GM23338 (cell line): ENCODE data around the gene RHOBTB3. TPM values are rescaled to one million over a fixed set of nuclear protein-coding genes. Genes with fewer than 3 reads are reported as not detected.

Experiments used
- ATAC-seq: fragments of 200-7000 bp; cut with Tn5 transposase; 3 replicates; pipeline ENCODE4 v1.9.1; 2020
- DNase-seq: peaks from one replicate; pipeline ENCODE4 v3.0.0-alpha.2; 2015; ENCODE audit warnings: low spot score
- H2AFZ ChIP-seq: fragments of 200-600 bp; sonication (generic); 2 replicates; pipeline ENCODE4 v1.8.0; 2016; ENCODE audit warnings: antibody characterized with exemption, mild to moderate bottlenecking, moderate library complexity
- H3F3A ChIP-seq: fragments of 200-600 bp; sonication (generic); replicated peaks from 2 replicates; pipeline ENCODE4 v1.8.0; 2017; ENCODE audit warnings: antibody characterized with exemption, mixed run types, low read depth
- H3K27ac ChIP-seq: fragments of 200-600 bp; sonication (generic); 2 replicates; pipeline ENCODE4 v1.6.1; 2016; ENCODE audit warnings: low read depth
- H3K27me3 ChIP-seq: fragments of 200-600 bp; sonication (generic); 2 replicates; pipeline ENCODE4 v1.8.0; 2016; ENCODE audit warnings: mild to moderate bottlenecking, mixed run types, moderate library complexity; ENCODE audit not compliant: insufficient read depth
- H3K36me3 ChIP-seq: fragments of 200-600 bp; sonication (generic); 2 replicates; pipeline ENCODE4 v1.8.0; 2016; ENCODE audit warnings: mild to moderate bottlenecking; ENCODE audit not compliant: insufficient read depth
- H3K4me1 ChIP-seq: fragments of 200-600 bp; sonication (generic); 2 replicates; pipeline ENCODE4 v1.8.0; 2016; ENCODE audit warnings: mild to moderate bottlenecking, moderate library complexity; ENCODE audit not compliant: insufficient read depth
- H3K4me2 ChIP-seq: fragments of 200-600 bp; sonication (generic); 2 replicates; pipeline ENCODE4 v1.7.1; 2017; ENCODE audit warnings: mixed run types
- H3K4me3 ChIP-seq: fragments of 200-600 bp; sonication (generic); 2 replicates; pipeline ENCODE4 v1.6.1; 2016; ENCODE audit warnings: mixed run types
- H3K79me2 ChIP-seq: fragments of 200-600 bp; sonication (generic); replicated peaks from 2 replicates; pipeline ENCODE4 v1.8.0; 2017; ENCODE audit warnings: mild to moderate bottlenecking; ENCODE audit not compliant: insufficient read depth
- H3K9me2 ChIP-seq: fragments of 200-600 bp; sonication (generic); 2 replicates; pipeline ENCODE4 v1.8.0; 2017; ENCODE audit not compliant: insufficient read depth
- H4K20me1 ChIP-seq: fragments of 200-600 bp; sonication (generic); replicated peaks from 2 replicates; pipeline ENCODE4 v1.8.0; 2017; ENCODE audit warnings: mild to moderate bottlenecking; ENCODE audit not compliant: insufficient read depth
- H3K27ac Mint-ChIP-seq: 2 replicates; pipeline ENCODE4 v1.8.0; 2020; ENCODE audit warnings: inconsistent platforms, mild to moderate bottlenecking, moderate library complexity, mixed read lengths
- H3K27me3 Mint-ChIP-seq: 3 replicates; pipeline ENCODE4 v1.8.0; 2022; ENCODE audit warnings: low read depth, mild to moderate bottlenecking, moderate library complexity, mixed read lengths, inconsistent platforms; ENCODE audit not compliant: insufficient read depth, poor library complexity
- H3K36me3 Mint-ChIP-seq: 3 replicates; pipeline ENCODE4 v1.8.0; 2021; ENCODE audit warnings: low read depth, mild to moderate bottlenecking, inconsistent platforms, moderate library complexity, mixed read lengths
- H3K4me1 Mint-ChIP-seq: 3 replicates; pipeline ENCODE4 v1.8.0; 2020; ENCODE audit warnings: mild to moderate bottlenecking, inconsistent platforms, mixed read lengths
- H3K4me3 Mint-ChIP-seq: 3 replicates; pipeline ENCODE4 v1.8.0; 2021; ENCODE audit warnings: moderate library complexity, mild to moderate bottlenecking, inconsistent platforms, mixed read lengths
- H3K9me3 Mint-ChIP-seq: 3 replicates; pipeline ENCODE4 v1.8.0; 2020; ENCODE audit warnings: moderate library complexity, mild to moderate bottlenecking, inconsistent platforms, mixed read lengths
- CREB1 ChIP-seq: fragments of 250-450 bp; sonication (Bioruptor Pico); IDR thresholded peaks from 2 replicates; pipeline ENCODE4 v1.5.0; 2020; ENCODE audit warnings: low read depth, mild to moderate bottlenecking, moderate library complexity
- EZH2 ChIP-seq: fragments of 200-600 bp; sonication (generic); IDR thresholded peaks from one replicate; pipeline ENCODE4 v1.8.0; 2017; ENCODE audit warnings: antibody characterized with exemption, mild to moderate bottlenecking, low read depth; ENCODE audit not compliant: unreplicated experiment
- EZH2phosphoT487 ChIP-seq: fragments of 200-600 bp; sonication (generic); IDR thresholded peaks from one replicate; pipeline ENCODE4 v1.8.1; 2018; ENCODE audit warnings: antibody characterized with exemption; ENCODE audit not compliant: unreplicated experiment
- JUNB ChIP-seq: IDR thresholded peaks from one replicate; pipeline ENCODE4 v1.6.1; 2016; ENCODE audit warnings: antibody characterized with exemption; ENCODE audit not compliant: unreplicated experiment
- NANOG ChIP-seq: IDR thresholded peaks from 2 replicates; pipeline ENCODE4 v1.6.1; 2016; ENCODE audit warnings: antibody characterized with exemption, borderline replicate concordance
- POLR2AphosphoS5 ChIP-seq: IDR thresholded peaks from 2 replicates; pipeline ENCODE4 v1.6.1; 2016; ENCODE audit warnings: antibody characterized with exemption, low read depth
- ZNF331 ChIP-seq: fragments of 250-450 bp; sonication (Bioruptor Pico); IDR thresholded peaks from 2 replicates; pipeline ENCODE4 v1.5.0; 2020; ENCODE audit warnings: low read depth, mild to moderate bottlenecking, moderate library complexity
- polyA plus RNA-seq: library from polyadenylated mRNA; unstranded; fragments of >200 nt; fragmentation: Nextera tagmentation; extraction: Ambion mirVana; gene quantifications from 2 replicates; pipeline ENCODE4 v1.2.1, GENCODE V29; 2016
- total RNA-seq: library from RNA; depleted of rRNA; stranded (reverse); fragments of >200 nt; shearing (Covaris generic); gene quantifications from 2 replicates; pipeline ENCODE4 v1.2.3, GENCODE V29; 2014
- TF ChIP-seq, protein P1 (sequence below): IDR thresholded peaks from 2 replicates; pipeline ENCODE4 v1.6.1; 2016; ENCODE audit warnings: antibody characterized with exemption
- TF ChIP-seq, protein P2 (sequence below): IDR thresholded peaks from one replicate; pipeline ENCODE4 v1.6.1; 2018; ENCODE audit warnings: antibody characterized with exemption; ENCODE audit not compliant: unreplicated experiment
- TF ChIP-seq, protein P3 (sequence below), 2 experiments: fragments of 200-600 bp in 1 of 2; sonication (generic) in 1 of 2; conservative IDR thresholded peaks; 2 replicates each; pipeline versions ENCODE4 v1.5.1 to v1.6.1; 2016 to 2017; ENCODE audit warnings: antibody characterized with exemption in 2 of 2, low read depth in 2 of 2, mild to moderate bottlenecking in 2 of 2, moderate library complexity in 1 of 2
- TF ChIP-seq, protein P4 (sequence below): fragments of 250-450 bp; sonication (Bioruptor Pico); IDR thresholded peaks from 2 replicates; pipeline ENCODE4 v1.5.0; 2020; ENCODE audit warnings: mild to moderate bottlenecking, moderate library complexity

RHOBTB3 gene
- total and polyA plus RNA-seq, 2 experiments from 2014 or later: 10.0 to 13.4 TPM

DNA sequence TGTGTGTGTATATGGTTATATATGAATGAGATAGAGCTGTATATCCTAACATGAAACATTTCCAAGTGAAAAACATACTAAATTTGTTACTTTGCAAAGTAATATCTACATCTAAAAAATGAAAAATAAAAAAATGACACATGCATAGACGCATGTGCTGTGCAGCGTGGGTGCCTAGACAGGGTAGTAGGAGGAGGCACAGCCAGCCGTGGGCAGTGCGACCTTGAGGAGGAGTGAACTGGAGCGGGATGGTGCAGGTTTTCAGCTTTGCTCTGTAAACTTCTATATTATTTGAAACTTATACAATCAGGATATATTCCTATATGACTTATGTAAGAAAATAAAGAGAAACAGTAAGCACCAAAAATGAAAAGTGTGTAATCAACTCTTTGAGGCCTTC lies 106.4 kb downstream of the RHOBTB3 start (continued):
- TF ChIP-seq, protein P1, sequence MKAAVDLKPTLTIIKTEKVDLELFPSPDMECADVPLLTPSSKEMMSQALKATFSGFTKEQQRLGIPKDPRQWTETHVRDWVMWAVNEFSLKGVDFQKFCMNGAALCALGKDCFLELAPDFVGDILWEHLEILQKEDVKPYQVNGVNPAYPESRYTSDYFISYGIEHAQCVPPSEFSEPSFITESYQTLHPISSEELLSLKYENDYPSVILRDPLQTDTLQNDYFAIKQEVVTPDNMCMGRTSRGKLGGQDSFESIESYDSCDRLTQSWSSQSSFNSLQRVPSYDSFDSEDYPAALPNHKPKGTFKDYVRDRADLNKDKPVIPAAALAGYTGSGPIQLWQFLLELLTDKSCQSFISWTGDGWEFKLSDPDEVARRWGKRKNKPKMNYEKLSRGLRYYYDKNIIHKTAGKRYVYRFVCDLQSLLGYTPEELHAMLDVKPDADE: no peak
- TF ChIP-seq JUNB (no peak), CREB1 (no peak), NANOG (no peak), EZH2 (no peak)
- TF ChIP-seq, protein P2, sequence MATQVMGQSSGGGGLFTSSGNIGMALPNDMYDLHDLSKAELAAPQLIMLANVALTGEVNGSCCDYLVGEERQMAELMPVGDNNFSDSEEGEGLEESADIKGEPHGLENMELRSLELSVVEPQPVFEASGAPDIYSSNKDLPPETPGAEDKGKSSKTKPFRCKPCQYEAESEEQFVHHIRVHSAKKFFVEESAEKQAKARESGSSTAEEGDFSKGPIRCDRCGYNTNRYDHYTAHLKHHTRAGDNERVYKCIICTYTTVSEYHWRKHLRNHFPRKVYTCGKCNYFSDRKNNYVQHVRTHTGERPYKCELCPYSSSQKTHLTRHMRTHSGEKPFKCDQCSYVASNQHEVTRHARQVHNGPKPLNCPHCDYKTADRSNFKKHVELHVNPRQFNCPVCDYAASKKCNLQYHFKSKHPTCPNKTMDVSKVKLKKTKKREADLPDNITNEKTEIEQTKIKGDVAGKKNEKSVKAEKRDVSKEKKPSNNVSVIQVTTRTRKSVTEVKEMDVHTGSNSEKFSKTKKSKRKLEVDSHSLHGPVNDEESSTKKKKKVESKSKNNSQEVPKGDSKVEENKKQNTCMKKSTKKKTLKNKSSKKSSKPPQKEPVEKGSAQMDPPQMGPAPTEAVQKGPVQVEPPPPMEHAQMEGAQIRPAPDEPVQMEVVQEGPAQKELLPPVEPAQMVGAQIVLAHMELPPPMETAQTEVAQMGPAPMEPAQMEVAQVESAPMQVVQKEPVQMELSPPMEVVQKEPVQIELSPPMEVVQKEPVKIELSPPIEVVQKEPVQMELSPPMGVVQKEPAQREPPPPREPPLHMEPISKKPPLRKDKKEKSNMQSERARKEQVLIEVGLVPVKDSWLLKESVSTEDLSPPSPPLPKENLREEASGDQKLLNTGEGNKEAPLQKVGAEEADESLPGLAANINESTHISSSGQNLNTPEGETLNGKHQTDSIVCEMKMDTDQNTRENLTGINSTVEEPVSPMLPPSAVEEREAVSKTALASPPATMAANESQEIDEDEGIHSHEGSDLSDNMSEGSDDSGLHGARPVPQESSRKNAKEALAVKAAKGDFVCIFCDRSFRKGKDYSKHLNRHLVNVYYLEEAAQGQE: no peak

DNA sequence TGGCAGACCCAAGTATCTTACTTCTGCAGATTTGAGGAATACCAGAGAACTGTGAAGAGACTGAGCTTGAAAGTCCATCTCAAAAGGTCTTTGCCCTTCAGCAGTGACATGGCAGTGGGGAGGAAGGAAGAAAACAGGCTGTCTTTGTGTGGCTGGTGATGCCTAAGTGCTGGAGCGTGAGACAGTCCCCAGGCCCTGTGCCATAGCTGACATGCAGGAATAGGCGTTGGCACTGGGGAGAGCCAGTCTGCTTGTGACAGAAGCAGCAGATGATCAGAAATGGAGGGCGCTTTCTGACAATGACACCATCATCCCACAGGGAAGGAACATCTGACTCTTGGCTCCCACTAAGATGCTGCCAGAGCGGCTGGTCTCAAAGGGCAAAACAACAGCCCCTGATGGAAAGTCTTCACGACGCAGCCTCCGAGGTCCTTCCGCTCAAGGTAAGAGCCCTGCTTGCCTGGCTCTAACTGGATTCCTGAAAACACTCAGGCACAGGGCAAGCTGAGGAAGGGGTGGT lies 106.9 kb downstream of the RHOBTB3 start:
- Histone ChIP-seq H3K27me3 (no peaks in the 10 kb centered on the region; the same call in 1 of the 2 replicates), H3K4me2 (no peak overlapping the region), H4K20me1 (no peaks in the 10 kb centered on the region), H3K4me1 (0 out of 2 replicates have a peak, but pooled peaks cover 3% of the 10 kb centered on the region), H3K9me2 (peaks cover 8% of the 10 kb centered on the region; the same call in 1 of the 2 replicates), H3K4me3 (no peak overlapping the region), H3K79me2 (no peaks in the 10 kb centered on the region), H2AFZ (no peak overlapping the region), H3K27ac (no peak overlapping the region), H3K36me3 (no peaks in the 10 kb centered on the region), H3F3A (no peaks in the 10 kb centered on the region)
- ATAC-seq (no peak), DNase-seq (no peak)
- Mint-ChIP-seq H3K4me3 (no peak overlapping the region), H3K9me3 (no peaks in the 10 kb centered on the region), H3K27me3 (peaks cover 5% of the 10 kb centered on the region), H3K27ac (no peak overlapping the region), H3K36me3 (no peaks in the 10 kb centered on the region), H3K4me1 (peaks cover 13% of the 10 kb centered on the region)
- TF ChIP-seq, protein P3, sequence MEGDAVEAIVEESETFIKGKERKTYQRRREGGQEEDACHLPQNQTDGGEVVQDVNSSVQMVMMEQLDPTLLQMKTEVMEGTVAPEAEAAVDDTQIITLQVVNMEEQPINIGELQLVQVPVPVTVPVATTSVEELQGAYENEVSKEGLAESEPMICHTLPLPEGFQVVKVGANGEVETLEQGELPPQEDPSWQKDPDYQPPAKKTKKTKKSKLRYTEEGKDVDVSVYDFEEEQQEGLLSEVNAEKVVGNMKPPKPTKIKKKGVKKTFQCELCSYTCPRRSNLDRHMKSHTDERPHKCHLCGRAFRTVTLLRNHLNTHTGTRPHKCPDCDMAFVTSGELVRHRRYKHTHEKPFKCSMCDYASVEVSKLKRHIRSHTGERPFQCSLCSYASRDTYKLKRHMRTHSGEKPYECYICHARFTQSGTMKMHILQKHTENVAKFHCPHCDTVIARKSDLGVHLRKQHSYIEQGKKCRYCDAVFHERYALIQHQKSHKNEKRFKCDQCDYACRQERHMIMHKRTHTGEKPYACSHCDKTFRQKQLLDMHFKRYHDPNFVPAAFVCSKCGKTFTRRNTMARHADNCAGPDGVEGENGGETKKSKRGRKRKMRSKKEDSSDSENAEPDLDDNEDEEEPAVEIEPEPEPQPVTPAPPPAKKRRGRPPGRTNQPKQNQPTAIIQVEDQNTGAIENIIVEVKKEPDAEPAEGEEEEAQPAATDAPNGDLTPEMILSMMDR (conservative IDR thresholded peaks at IDR 0.05; ENCODE audit: low read depth in 2 of 2): no peak
- TF ChIP-seq NANOG: no peak
- no peak for TF ChIP-seq ZNF331 (CRISPR knock-in tag)
- TF ChIP-seq JUNB: no peak
- TF ChIP-seq, protein P4, sequence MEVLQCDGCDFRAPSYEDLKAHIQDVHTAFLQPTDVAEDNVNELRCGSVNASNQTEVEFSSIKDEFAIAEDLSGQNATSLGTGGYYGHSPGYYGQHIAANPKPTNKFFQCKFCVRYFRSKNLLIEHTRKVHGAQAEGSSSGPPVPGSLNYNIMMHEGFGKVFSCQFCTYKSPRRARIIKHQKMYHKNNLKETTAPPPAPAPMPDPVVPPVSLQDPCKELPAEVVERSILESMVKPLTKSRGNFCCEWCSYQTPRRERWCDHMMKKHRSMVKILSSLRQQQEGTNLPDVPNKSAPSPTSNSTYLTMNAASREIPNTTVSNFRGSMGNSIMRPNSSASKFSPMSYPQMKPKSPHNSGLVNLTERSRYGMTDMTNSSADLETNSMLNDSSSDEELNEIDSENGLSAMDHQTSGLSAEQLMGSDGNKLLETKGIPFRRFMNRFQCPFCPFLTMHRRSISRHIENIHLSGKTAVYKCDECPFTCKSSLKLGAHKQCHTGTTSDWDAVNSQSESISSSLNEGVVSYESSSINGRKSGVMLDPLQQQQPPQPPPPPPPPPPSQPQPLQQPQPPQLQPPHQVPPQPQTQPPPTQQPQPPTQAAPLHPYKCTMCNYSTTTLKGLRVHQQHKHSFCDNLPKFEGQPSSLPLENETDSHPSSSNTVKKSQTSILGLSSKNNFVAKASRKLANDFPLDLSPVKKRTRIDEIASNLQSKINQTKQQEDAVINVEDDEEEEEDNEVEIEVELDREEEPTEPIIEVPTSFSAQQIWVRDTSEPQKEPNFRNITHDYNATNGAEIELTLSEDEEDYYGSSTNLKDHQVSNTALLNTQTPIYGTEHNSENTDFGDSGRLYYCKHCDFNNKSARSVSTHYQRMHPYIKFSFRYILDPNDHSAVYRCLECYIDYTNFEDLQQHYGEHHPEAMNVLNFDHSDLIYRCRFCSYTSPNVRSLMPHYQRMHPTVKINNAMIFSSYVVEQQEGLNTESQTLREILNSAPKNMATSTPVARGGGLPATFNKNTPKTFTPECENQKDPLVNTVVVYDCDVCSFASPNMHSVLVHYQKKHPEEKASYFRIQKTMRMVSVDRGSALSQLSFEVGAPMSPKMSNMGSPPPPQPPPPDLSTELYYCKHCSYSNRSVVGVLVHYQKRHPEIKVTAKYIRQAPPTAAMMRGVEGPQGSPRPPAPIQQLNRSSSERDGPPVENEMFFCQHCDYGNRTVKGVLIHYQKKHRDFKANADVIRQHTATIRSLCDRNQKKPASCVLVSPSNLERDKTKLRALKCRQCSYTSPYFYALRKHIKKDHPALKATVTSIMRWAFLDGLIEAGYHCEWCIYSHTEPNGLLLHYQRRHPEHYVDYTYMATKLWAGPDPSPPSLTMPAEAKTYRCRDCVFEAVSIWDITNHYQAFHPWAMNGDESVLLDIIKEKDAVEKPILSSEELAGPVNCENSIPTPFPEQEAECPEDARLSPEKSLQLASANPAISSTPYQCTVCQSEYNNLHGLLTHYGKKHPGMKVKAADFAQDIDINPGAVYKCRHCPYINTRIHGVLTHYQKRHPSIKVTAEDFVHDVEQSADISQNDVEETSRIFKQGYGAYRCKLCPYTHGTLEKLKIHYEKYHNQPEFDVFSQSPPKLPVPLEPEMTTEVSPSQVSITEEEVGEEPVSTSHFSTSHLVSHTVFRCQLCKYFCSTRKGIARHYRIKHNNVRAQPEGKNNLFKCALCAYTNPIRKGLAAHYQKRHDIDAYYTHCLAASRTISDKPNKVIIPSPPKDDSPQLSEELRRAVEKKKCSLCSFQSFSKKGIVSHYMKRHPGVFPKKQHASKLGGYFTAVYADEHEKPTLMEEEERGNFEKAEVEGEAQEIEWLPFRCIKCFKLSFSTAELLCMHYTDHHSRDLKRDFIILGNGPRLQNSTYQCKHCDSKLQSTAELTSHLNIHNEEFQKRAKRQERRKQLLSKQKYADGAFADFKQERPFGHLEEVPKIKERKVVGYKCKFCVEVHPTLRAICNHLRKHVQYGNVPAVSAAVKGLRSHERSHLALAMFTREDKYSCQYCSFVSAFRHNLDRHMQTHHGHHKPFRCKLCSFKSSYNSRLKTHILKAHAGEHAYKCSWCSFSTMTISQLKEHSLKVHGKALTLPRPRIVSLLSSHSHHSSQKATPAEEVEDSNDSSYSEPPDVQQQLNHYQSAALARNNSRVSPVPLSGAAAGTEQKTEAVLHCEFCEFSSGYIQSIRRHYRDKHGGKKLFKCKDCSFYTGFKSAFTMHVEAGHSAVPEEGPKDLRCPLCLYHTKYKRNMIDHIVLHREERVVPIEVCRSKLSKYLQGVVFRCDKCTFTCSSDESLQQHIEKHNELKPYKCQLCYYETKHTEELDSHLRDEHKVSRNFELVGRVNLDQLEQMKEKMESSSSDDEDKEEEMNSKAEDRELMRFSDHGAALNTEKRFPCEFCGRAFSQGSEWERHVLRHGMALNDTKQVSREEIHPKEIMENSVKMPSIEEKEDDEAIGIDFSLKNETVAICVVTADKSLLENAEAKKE (CRISPR knock-in tag): no peak
- no peak for TF ChIP-seq POLR2AphosphoS5
- no peak for TF ChIP-seq EZH2phosphoT487
- TF ChIP-seq, protein P1: no peak
